HK-2 (cell line): ENCODE results near the gene KAT6B.

Experiments used
- DNase-seq: peaks from one replicate; pipeline ENCODE4 v3.0.0-alpha.2; 2018; ENCODE audit not compliant: unreplicated experiment

The KAT6B gene

GRCh38 chr10:74921744-74922143 lies 95.3 kb downstream of the KAT6B start:
- no peak for DNase-seq

GRCh38 chr10:74922921-74923320 lies 96.5 kb downstream of the KAT6B start:
- DNase-seq: no peak

DNA sequence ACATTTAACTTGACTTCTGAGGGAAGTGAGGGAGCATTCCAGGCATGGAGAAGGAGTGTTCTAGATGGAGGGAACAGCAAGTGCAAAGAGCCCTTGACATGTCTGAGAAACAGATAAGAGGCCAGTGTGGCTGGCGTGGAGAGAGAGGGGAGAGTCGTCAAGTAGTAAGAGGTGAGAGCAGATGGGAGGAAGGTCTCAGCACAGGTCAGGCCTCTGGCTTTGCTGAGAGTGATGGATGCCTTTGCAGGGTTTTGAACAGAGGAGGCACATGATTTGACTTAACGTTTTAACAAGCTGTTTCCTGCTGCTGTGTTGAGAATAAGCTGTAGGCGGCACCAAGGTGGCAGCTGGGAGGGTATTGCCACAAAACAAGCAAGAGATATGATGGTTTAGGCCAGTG lies 97.2 kb downstream of the KAT6B start:
- DNase-seq: no peak

GRCh38 chr10:74924251-74924963 lies 98.0 kb downstream of the KAT6B start:
- no peak for DNase-seq

GRCh38 chr10:74925291-74925690 lies 98.9 kb downstream of the KAT6B start:
- no peak for DNase-seq

- DNase-seq: no peak
Observed at GRCh38 chr10:74925708-74926107, 99.3 kb downstream of the KAT6B start.

GRCh38 chr10:74926791-74927585 lies 100.6 kb downstream of the KAT6B start:
- no peak for DNase-seq

- DNase-seq: no peak
Observed at GRCh38 chr10:74927701-74928100, 101.3 kb downstream of the KAT6B start.

- no peak for DNase-seq
Observed at GRCh38 chr10:74928742-74929191, 102.4 kb downstream of the KAT6B start.

- no peak for DNase-seq
Observed at GRCh38 chr10:74929197-74929596, 102.8 kb downstream of the KAT6B start.

GRCh38 chr10:74930965-74931364 lies 104.6 kb downstream of the KAT6B start:
- no peak for DNase-seq

GRCh38 chr10:74932648-74933047 lies 106.2 kb downstream of the KAT6B start:
- no peak for DNase-seq

DNA sequence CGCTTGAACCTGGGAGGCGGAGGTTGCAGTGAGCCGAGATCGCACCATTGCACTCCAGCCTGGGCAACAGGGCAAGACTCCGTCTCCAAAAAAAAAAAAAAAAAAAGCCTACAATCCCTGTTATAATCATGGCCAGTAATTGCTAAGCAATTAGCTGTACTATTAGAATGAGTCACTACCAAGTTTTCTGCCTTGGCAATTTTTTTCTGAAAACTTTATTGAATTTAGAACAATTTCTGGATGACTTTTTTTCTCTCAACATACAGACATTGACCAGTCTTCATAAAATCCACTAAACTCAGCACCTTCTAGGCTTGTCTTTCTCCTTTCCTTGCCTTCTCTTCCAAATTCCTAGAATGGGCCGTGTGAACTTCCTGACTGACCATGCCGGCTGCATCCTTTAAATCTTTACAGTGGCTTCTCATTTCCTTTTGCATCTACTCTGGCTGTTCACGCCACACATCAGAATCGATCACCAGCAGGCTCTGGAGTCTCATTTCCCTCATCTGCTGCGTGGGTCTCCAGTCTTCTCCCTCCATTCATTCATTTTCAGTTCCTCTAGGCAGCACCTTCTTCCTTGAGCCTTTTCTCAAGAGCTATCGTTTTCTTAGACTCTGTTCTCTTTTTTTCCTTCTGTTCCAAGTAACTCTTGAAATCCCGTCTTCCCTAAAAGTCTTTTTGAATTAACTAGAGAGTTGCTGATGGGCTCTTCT lies 107.9 kb downstream of the KAT6B start:
- no peak for DNase-seq

DNA sequence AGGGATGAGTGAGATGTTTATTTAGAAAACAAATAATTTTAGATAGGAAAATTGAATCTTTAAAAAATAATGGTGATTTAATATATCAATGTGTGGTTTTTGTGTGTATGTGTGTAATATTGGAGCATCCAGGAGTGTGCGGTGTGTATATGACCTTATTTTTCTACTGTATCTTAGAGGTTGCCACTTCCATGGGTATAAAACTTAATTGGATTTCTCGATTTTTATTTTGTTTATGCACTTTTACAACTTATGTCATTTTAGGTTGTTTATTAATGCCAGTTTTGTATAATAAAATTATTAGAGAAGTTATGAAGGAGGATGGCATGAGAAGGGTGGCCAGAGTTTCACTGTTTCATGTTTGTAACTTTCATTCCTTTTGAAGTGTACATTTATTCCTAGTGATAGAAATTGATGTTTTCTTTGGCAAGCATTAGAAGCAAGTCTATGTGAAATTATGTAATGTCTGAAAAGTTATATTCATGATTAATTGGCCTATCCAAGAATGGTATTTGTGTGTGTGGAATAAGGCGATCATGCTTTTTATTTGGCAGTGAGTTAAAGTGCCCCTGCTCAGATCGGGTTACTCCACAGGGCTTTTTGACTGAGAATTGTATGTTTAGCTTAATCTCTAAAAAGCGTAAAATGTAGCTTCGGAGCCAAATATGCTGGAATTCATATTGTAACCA lies 110.3 kb downstream of the KAT6B start:
- no peak for DNase-seq

- DNase-seq: no peak
Observed at GRCh38 chr10:74937266-74937856, 111.0 kb downstream of the KAT6B start.

GRCh38 chr10:74944205-74944604 lies 117.8 kb downstream of the KAT6B start:
- DNase-seq: no peak

DNA sequence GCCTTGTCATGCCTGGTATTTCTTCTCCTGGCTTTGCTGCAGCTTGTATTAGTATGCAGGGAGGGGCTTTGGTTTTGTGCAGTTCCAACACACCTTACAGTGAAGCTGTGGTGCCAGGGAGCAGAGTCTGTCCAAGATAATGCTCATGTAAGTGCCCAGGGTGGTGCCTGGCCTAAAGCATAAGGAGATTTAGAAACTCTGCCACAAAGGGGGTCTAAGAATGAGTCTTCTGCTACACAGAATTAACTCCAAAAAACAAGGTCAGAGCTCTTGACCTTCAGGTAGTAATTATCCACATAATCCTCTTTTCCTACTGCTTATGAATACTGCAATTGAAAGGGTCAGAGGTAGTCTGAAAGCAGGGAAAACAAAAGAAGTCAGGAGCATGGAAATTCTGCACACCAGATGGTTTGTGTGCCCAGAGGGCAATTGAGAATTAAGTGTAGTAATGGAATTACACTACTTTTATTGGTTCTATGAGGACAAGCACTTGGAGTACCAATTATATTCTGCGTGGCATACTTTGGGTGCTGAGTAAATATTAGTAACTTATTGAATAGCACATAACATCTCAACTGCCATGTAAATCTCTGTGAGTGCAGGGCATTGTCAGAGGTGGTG lies 121.5 kb downstream of the KAT6B start:
- no peak for DNase-seq

DNA sequence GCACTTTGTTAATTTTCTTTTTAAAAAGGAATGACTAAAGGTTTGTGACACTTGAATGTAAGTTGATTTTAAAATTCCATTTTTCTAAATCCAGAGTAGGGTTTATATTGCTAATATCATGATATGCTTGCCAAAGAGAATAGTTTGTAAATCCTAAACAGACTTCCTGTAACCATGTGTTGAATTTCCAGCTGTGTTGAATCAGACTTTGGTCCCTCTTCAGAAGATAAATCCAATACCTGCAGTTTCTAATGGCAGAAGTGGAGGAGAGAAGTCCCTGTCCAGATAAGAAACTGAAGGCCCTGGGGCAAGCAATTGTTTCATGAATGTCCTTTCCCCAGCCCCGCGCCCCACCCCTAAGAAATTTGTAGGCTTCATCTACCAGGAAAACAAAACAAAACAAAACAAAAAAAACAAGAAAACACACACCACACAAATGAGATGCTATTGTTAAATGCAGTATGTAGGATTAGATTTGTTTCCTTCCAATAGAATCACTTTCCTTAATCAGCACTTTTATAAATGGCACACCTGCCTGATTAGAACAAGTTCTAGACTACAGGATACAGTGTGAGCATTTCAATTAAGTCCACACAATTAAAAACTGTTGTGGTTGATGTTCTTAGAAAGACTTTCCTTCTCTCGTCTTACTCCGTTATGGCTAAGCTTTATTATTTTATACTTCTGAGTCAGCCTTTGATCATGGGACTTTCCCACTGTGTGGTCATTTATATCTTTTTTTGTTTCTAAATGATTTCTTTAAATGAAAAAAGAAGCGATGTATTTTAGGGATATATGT lies 122.8 kb downstream of the KAT6B start:
- no peak for DNase-seq

DNA sequence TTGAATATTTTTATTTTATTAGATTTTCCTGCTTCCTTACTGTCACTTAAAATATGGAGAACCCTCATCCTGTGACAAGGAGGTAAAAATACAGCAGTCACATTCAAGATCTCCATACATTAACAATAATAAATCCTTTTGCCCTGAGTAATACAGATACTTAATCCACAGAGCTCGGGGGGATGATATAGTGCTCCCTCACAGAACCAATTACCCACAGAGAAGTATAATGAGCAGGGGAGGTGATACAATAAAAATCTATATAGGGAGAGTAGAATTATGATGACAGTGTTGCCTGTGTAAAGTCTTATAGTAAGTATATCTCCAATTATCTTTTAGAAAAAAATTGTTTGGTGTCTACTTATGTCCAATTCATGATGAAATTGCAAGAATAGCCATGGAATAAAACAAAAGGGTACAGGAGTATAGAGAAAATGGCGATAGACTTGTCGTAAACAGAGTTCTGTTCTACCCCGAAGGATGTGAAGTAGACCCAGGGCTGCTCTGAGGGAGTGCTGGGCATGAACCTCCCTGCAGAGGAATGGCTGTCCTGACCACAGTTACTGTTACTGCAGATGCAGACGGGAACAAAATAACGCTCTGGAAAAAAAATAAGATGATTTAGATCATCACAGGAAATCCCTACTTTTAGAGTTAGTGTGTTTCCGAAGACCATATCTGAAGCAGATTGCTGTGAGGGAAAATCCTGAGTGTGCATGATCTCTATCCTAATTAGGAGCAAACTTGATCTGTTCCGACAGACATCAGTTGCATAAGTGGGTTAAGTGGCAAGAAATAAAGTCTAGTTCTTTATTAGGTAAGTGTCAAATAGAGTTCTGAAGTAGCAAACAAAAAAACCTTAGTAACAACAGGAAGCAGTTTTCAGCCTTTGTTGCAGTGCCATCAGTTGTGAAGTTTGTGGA lies 123.7 kb downstream of the KAT6B start:
- DNase-seq: no peak
